GM12874 (cell line): Measurements from ENCODE around the gene SLC22A23.

Experiments
- CTCF ChIP-seq: IDR thresholded peaks from 2 replicates; pipeline ENCODE4 v1.5.1; 2011; ENCODE audit warnings: low read depth, mild to moderate bottlenecking, control low read depth, low read length, moderate library complexity; ENCODE audit not compliant: insufficient read depth

The SLC22A23 gene

GRCh38 chr6:3285732-3286131 is 171.1 kb downstream of the SLC22A23 start:
- no peak for TF ChIP-seq CTCF

GRCh38 chr6:3285049-3285639 is 171.7 kb downstream of the SLC22A23 start:
- TF ChIP-seq CTCF: no peak

- TF ChIP-seq CTCF: no peak
These were observed 172.4 kb downstream of the SLC22A23 start for GRCh38 chr6:3284436-3284876.

GRCh38 chr6:3283641-3284435 is 173.0 kb downstream of the SLC22A23 start:
- TF ChIP-seq CTCF: no peak

GRCh38 chr6:3283241-3283640 is 173.6 kb downstream of the SLC22A23 start:
- TF ChIP-seq CTCF: no peak

- no peak for TF ChIP-seq CTCF
These were observed 174.2 kb downstream of the SLC22A23 start for GRCh38 chr6:3282476-3283236.

- TF ChIP-seq CTCF: no peak
These were observed 175.0 kb downstream of the SLC22A23 start for GRCh38 chr6:3281631-3282475.
